HK-2 (cell line): ENCODE measurements around the gene CEP120.
"Not testable (repeated sequence)": the region's sequence is repeated elsewhere in the genome, so short reads cannot be mapped to it uniquely, and the experiment has no call there.

Experiments used
- DNase-seq: peaks from one replicate; pipeline ENCODE4 v3.0.0-alpha.2; 2018; ENCODE audit not compliant: unreplicated experiment

CEP120 gene

GRCh38 chr5:123423278-123424149 lies at the start of gene CEP120:
Gene CEP120, minus strand, starts transcription at chr5:123423403. Its CDS starts 405 bp downstream, at chr5:123422998.
- DNase-seq = peak; percentile 94

DNA sequence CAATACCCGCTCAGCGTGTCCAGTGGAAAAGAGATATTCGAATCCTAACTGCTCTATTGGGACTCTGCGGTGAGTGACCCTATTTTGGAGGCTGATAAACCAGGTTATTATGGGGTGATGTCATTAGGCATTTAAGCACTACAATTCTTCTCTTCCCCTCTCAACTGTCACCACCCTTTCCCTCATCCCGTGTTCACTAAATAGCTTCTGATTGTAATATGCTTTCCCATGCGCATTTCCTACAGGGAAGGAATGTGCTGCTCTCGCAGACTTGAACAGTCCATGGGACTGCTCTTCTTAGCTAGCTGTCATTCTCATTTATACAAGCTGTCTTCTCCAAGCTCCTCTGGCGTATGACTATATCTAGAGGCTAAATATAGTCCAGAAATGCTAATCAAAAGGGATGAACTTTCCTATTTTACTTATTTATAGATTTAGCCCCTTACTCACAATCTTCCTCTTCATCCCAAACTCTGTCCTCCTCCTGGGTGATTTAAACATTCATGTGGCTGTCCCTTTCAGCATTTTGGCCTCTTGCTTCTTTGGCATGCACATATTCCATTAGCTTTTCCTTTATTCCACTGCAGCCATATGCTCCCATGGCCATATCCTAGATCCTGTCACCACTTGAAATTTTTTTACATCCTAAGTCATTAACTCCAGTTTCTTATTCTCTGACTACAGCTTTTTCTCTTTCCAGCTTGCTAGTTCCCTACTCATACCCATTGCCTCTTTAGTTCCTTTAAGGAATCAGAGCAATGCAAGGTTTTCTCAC lies 49.1 kb upstream of the CEP120 start:
- no peak for DNase-seq

DNA sequence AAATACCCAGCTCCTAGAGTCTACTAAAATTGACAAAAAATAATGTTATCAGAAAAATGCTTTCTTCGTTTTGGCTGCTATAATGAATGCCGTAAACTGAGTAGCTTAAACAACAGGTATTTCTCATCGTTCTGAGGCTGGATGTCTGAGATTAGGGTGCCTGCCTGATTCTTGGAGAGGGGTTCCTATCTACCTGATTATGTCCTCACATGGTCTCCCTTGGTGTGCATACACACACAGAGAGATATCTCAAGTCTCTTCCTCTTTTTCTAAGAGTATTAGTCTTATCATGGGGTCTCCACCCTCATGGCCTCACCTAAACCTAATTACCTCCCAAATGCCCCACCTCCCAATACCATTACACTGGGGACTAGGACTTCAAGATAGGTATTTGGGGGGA lies 48.2 kb upstream of the CEP120 start:
- no peak for DNase-seq

- DNase-seq = not testable (repeated sequence)
Measured at GRCh38 chr5:123466839-123467238, 43.6 kb upstream of the CEP120 start.

- no peak for DNase-seq
Measured at GRCh38 chr5:123460296-123460729, 37.1 kb upstream of the CEP120 start.

DNA sequence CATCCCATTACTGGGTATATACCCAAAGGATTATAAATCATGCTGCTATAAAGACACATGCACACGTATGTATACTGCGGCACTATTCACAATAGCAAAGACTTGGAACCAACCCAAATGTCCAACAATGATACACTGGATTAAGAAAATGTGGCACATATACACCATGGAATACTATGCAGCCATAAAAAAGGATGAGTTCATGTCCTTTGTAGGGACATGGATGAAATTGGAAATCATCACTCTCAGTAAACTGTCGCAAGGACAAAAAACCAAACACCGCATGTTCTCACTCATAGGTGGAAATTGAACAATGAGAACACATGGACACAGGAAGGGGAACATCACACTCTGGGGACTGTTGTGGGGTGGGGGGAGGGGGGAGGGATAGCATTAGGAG lies 35.8 kb upstream of the CEP120 start:
- not testable (repeated sequence) for DNase-seq

GRCh38 chr5:123456242-123456641 lies 33.0 kb upstream of the CEP120 start:
- DNase-seq = no peak

DNA sequence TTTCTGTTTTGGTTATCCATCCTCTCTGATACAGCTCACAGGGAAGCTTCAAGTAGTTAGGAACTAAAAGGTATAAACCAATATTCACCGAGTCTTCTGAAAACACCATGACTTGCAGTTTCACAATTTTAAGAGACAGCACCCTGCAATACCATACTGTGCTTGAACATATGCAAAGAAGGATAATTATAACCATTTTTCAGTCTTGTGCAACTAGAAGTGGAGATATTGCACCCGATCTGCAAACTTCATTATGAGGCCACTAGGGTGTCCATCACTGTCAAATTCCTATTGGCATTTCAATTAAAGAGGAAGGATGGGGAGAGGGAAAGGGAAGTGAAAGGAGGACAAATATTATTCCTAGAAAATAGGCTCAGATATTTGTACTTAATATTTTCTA lies 32.4 kb upstream of the CEP120 start:
- no peak for DNase-seq

- DNase-seq = no peak
Measured at GRCh38 chr5:123455095-123455494, 31.9 kb upstream of the CEP120 start.

- no peak for DNase-seq
Measured at GRCh38 chr5:123454259-123454911, 31.2 kb upstream of the CEP120 start.

- DNase-seq = no peak
Measured at GRCh38 chr5:123452401-123452800, 29.2 kb upstream of the CEP120 start.

GRCh38 chr5:123451047-123451446 lies 27.8 kb upstream of the CEP120 start:
- DNase-seq = no peak

DNA sequence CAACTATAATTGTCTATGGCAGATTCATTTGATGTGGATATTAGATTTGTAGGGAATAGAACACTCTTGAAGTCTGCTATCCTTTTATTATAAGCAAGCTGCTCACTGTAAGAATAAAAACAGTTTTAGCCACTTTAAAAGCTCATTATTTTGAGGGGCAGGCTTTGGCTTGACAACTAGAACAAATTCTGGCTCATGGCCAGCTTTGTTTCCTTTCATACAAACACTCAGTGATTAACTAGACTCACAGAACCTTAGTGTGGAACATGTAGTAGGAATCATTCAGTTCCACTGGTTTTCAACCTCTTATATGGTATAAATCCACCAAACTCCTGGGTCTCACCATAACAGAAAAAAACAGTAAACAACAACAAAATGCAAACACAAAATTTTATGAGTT lies 27.4 kb upstream of the CEP120 start:
- no peak for DNase-seq

DNA sequence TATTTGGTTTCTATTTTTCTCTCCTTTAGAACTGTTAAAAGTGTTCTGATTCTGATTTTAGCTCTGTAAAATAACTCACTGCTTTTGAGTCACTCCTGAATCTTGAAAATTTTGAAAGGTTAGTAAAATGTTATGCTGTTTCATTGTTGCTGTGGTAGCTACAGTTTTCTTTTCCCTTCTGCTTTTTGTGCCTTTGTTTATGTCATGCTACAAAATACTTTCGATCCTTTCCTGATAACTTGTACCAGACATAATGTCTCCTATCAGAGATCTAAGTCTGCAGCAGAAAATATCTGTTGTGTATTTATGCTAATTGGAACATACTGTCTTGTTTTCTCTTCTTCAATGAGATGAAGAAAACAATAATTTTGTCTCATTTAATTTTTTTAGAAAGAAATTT lies 26.9 kb upstream of the CEP120 start:
- DNase-seq = no peak

GRCh38 chr5:123449424-123449974 lies 26.3 kb upstream of the CEP120 start:
- DNase-seq = no peak

DNA sequence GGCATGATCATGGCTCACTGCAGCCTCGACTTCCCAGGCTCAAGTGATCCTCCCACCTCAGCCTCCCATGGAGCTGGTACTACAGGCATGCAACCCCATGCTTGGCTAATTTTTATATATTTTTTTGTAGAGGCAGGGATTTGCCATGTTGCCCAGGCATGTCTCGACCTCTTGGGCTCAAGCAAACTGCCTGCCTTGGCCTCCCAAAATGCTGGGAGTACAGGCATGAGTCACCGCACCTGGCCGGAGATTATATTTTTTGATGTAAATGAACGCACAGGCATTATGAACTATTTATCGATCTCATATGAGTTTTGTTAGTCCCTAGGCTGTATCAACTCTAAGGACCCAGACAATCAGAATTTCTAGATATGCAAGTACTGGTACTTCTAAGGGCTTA lies 25.5 kb upstream of the CEP120 start:
- DNase-seq = no peak

DNA sequence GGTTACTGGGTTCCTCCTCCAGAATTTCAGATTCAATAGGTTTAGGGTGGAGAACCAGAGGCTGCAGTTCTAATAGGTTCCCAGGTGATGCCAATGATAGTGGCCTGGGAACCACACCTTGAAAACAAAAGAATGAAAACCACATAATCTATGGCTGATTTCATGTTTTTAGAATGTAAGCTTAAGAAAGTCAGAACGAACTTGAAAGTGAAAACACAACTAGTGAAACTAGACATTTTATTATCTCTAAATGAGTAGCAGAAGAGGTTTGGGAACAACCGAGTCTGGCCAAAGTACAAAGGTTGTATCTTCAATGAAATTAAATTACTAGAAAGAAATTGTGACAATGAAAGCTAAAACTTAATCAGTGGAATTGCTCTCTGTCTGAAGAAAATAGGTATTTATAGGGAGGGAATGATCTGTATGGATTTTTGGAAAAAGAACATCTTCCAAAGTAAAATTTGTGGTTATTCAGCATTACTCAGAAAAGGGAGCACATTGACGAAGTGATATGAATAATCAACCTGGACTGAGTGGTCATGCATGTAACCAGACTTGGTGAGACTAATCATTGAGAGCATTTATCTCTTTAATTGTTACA lies 24.9 kb upstream of the CEP120 start:
- no peak for DNase-seq

DNA sequence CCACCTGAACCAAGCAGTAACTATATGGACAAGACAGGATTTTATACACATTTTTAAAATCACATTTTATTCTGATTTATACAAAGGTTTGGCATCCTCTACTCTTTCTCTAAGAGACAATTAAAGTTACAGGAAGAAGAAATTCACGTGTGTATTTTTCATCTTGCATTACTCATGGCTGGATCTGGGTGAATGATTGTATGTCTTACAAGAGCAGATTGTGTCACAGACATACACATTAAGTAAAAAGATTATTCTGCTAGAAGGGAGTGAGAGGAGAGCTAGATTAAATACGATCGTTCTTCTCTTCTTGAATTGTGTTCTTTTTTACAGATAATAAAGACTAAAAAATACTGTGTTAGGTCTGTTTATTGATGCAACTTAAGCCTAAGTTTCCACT lies 20.8 kb upstream of the CEP120 start:
- no peak for DNase-seq

GRCh38 chr5:123441408-123441807 lies 18.2 kb upstream of the CEP120 start:
- no peak for DNase-seq

GRCh38 chr5:123440456-123441181 lies 17.4 kb upstream of the CEP120 start:
- no peak for DNase-seq

- DNase-seq = no peak
Measured at GRCh38 chr5:123439709-123440108, 16.5 kb upstream of the CEP120 start.
